A673 (cell line): Measurements from ENCODE around the gene RGL3.

Experiments
- EZH2 ChIP-seq: fragments of 200-600 bp; sonication (generic); IDR thresholded peaks from 2 replicates; pipeline ENCODE4 v1.6.1; 2017; ENCODE audit warnings: borderline replicate concordance, low read depth, mild to moderate bottlenecking, mixed read lengths, antibody characterized with exemption, low read length; ENCODE audit not compliant: poor library complexity, severe bottlenecking
- TF ChIP-seq, protein P1 (sequence below): fragments of 300-800, 200-600 bp; sonication (generic); conservative IDR thresholded peaks from 2 replicates; pipeline ENCODE4 v1.5.1; 2017; ENCODE audit warnings: low read depth, mild to moderate bottlenecking, antibody characterized with exemption, low read length, moderate library complexity, mixed read lengths

DNA sequence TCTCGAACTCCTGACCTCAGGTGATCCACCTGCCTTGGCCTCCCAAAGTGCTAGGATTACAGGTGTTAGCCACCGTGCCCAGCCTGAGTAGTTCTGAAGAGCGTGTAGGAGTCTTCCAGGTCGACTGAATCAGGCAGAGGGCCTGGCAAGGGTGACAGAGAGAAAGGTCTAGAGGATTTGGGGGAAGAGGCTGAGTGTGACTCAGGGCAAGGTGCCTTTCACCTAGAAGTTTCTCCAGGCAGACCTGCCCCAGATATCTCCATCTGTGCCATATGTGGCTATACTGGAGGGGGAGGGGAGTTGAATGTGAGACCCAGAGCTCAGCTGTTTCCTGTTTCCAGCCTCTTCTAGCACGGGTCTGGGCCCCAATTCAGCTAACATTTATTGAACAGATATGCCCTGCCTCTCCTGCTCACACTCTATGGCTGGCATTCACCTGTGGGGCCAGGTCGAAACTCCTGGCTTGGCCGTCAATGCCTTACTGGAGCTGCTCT, 71.5 kb downstream of the RGL3 start:
- TF ChIP-seq, protein P1, sequence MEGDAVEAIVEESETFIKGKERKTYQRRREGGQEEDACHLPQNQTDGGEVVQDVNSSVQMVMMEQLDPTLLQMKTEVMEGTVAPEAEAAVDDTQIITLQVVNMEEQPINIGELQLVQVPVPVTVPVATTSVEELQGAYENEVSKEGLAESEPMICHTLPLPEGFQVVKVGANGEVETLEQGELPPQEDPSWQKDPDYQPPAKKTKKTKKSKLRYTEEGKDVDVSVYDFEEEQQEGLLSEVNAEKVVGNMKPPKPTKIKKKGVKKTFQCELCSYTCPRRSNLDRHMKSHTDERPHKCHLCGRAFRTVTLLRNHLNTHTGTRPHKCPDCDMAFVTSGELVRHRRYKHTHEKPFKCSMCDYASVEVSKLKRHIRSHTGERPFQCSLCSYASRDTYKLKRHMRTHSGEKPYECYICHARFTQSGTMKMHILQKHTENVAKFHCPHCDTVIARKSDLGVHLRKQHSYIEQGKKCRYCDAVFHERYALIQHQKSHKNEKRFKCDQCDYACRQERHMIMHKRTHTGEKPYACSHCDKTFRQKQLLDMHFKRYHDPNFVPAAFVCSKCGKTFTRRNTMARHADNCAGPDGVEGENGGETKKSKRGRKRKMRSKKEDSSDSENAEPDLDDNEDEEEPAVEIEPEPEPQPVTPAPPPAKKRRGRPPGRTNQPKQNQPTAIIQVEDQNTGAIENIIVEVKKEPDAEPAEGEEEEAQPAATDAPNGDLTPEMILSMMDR = no peak
- TF ChIP-seq EZH2 = no peak
